Activated CD8-positive, alpha-beta T cell treated with anti-CD3 and anti-CD28 coated beads, Interleukin-2, amount 10 ng/mL, durations not matched to agents 7 days and 5 days (primary cell): Measurements from ENCODE around the gene DYRK1B. TPM values are rescaled to one million over a fixed set of nuclear protein-coding genes. Genes with fewer than 3 reads are reported as not detected.
A peak's percentile ranks its signal among the peaks of the same experiment; 100 is the strongest.
"Not testable (repeated sequence)": the region's sequence is repeated elsewhere in the genome, so short reads cannot be mapped to it uniquely, and the experiment has no call there.

Experiments used
- ATAC-seq: fragments of 150-1000 bp; cut with Tn5 transposase; one replicate; pipeline ENCODE4 v1.10.0; 2021; ENCODE audit warnings: moderate library complexity
- CTCF ChIA-PET: fragments of 350-600 bp; sonication (Branson Sonifier 250); formaldehyde crosslinking; loops from one replicate; lab custom pipeline; 2021; ENCODE audit warnings: antibody characterized with exemption; lab: Charles Lee
- POLR2A ChIA-PET: fragments of 350-600 bp; sonication (Branson Sonifier 250); formaldehyde crosslinking; loops from one replicate; lab custom pipeline; 2021; ENCODE audit warnings: antibody characterized with exemption; lab: Charles Lee
- DNase-seq: peaks from one replicate; pipeline ENCODE4 v3.0.0-alpha.2; 2020
- H3K27ac Mint-ChIP-seq: one replicate; pipeline ENCODE4 v1.8.0; 2021; ENCODE audit warnings: mild to moderate bottlenecking, mixed read lengths
- H3K27me3 Mint-ChIP-seq: one replicate; pipeline ENCODE4 v1.8.0; 2021; ENCODE audit warnings: low read depth, mixed read lengths
- H3K36me3 Mint-ChIP-seq: one replicate; pipeline ENCODE4 v1.8.0; 2021; ENCODE audit warnings: low read depth, mixed read lengths
- H3K4me1 Mint-ChIP-seq: one replicate; pipeline ENCODE4 v1.8.0; 2021; ENCODE audit warnings: low read depth, mixed read lengths
- H3K4me3 Mint-ChIP-seq: one replicate; pipeline ENCODE4 v1.8.0; 2021; ENCODE audit warnings: mild to moderate bottlenecking, mixed read lengths
- H3K9me3 Mint-ChIP-seq: one replicate; pipeline ENCODE4 v1.8.0; 2022; ENCODE audit warnings: mixed read lengths; ENCODE audit not compliant: insufficient read depth
- total RNA-seq, 2 experiments: library from RNA; stranded (reverse); gene quantifications; one replicate each; pipeline ENCODE4 v1.2.3, GENCODE V29; 2021

DYRK1B gene
- 1 to 10 TPM; 7.5 to 8.5 TPM for total RNA-seq

DNA sequence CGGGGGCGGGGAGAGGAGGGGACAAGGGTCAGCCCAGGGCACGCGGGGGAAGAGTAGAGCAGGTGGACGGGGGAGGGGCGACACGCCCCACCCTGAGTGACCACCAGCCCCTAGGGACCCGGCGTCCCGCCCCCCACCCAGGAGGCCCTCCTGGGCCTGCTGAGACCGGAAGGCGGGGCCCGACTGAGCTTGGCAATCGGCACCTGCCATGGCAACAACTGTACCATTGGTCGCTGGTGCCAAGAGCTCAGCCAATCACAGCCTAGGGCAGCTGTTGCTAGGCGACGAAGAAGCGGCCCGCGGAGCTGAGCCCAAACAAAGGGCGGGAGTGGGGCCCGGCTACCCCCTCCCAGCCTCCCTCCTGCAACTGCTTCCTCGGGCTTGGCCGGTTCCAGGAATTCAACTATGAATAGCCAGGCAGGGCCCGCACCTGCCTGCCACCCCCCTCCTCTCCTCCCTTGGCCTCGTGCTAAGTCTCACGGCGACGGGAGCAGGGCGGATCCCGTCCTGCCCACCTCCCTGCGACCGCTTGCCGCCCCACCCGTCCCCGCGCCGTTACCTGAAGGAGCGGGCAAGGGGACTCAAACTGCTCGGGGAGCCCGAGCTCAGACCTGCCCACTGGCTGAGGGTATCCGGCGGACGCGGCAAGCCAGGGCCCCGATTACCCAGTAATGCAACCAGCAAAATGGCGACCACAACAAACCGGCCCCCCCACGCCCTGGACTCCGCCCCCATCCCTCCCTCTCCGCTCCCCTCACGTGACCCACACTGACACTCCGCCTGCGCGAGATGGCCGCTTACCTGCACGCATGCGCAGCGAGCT, at the start of gene DYRK1B:
Gene DYRK1B, minus strand, starts transcription at position 699 of the 823 bp plus-strand sequence. CDS start 2,295 bp downstream, outside the sequence.
- Mint-ChIP-seq H3K4me3 (peak within 1 kb of the TSS; percentile 67), H3K4me1 (peaks cover 34% of the 10 kb centered on the region), H3K36me3 (peaks cover 67% of the 10 kb centered on the region), H3K9me3 (no peaks in the 10 kb centered on the region), H3K27ac (peak within 1 kb of the TSS; percentile 83), H3K27me3 (no peaks in the 10 kb centered on the region)
- ATAC-seq: peak; percentile 91
- ChIA-PET CTCF (interaction anchor here (1.1 to 2.2 kb wide), 5 partner anchors 11 to 137 kb away, joined by 4 to 70 read pairs (median 11); partner anchors contain the start of genes FBL and PSMC4), POLR2A (interaction anchor here (0.8 to 1.9 kb wide), 6 partner anchors 9 to 137 kb away, joined by 3 to 13 read pairs (median 5); partner anchors contain the start of genes FBL and PSMC4)
- peak; percentile 99 for DNase-seq

DNA sequence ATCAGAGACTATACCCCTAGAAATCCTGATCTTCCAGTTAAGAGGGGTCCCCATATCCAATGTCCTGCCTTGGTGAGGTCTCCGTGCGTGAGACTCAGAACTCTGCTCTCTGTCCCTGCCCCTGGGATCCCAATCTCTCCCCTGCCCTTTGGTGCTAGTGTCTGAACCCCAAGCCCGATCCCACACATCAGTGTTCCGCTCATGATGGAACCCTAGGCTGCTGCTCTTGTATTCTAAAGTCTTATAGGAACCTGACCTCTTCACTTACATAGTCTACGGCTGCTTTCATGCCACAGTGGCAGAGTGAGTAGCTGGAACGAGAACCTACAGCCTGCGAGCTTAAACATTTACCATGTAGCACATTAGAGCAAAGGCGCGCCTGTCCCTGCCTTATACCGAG, 48.7 kb upstream of the DYRK1B start:
- H3K27ac Mint-ChIP-seq, H3K4me3 Mint-ChIP-seq, ATAC-seq, H3K36me3 Mint-ChIP-seq, H3K4me1 Mint-ChIP-seq, CTCF ChIA-PET, POLR2A ChIA-PET, H3K27me3 Mint-ChIP-seq, H3K9me3 Mint-ChIP-seq, DNase-seq: not testable (repeated sequence)

DNA sequence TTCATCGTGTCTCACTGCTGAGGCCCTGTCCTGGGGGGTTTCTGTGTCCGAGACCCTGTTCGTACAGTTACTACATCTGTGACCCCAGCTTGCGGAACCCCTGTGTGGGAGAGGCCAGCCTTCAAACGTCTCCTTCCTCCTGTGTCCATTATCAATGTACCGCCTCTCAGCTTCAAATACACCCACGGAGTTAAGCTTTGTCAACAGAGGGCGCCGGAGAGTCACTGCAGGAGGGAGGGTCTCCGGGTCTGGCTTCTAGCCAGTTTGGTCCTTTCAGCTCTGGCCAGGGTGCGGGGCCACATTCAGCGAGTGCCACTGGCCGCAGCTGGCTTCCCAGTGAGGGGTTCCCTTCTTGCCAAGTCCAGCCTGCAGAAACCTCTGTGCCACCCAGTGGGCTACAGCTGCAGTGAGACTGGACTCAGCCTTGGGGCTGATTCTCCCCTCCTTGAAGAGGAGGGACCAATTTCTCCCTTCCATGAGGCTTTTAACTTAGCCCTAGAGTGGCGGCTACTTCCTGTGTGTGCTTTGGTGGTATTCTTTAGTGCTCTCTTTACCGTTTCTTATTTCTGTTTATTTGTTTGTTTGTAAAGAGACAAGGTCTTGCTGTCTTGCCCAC, 47.6 kb upstream of the DYRK1B start:
- H3K9me3 Mint-ChIP-seq, H3K36me3 Mint-ChIP-seq, H3K4me1 Mint-ChIP-seq, H3K4me3 Mint-ChIP-seq, POLR2A ChIA-PET, H3K27me3 Mint-ChIP-seq: not testable (repeated sequence)
- DNase-seq: peak; percentile 52
- peak; percentile 80 for ATAC-seq
- CTCF ChIA-PET: interaction anchor here (0.8 kb wide), 1 partner anchor 89 kb away, joined by 3 read pairs; no protein-coding TSS in a partner anchor
- H3K27ac Mint-ChIP-seq: peak overlapping the region; percentile 11

DNA sequence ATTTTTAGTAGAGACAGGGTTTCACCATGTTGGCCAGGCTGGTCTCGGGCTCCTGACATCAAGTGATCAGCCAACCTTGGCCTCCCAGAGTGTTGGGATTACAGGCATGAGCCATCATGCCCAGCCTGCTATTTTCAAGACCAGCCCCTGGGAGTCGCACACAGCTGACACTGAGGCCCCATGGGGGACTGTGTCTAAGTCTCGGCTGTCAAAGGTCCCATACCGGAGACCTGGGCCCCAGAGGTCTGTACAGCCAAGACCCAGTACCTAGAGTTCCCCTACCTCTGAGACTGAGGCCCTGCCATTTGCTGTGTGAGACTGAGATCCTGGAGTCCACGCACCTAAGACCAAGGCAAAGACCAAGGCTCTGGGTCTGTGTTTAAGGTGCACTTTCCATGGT, 46.3 kb upstream of the DYRK1B start:
- H3K36me3 Mint-ChIP-seq, H3K4me1 Mint-ChIP-seq, H3K9me3 Mint-ChIP-seq, DNase-seq, ATAC-seq, POLR2A ChIA-PET, CTCF ChIA-PET, H3K27ac Mint-ChIP-seq, H3K4me3 Mint-ChIP-seq, H3K27me3 Mint-ChIP-seq: not testable (repeated sequence)

DNA sequence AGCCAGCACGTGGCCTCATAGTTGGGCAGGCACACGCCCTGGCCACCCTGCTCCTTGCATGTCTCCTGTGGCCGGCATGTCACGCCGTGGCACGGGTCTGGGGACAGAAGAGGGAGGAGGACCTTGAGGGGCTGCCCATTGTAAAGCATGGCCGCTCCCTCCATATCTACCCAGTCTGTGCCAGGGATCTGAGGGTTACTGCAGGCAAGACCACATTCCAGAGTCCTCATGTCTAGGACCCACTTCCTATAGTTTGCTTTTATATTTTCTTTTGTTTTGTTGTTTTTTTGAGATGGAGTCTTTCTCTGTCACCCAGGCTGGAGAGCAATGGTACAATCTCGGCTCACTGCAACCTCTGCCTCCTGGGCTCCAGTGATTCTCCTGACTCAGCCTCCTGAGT, 45.8 kb upstream of the DYRK1B start:
- H3K4me1 Mint-ChIP-seq, H3K9me3 Mint-ChIP-seq, CTCF ChIA-PET, H3K4me3 Mint-ChIP-seq, H3K27me3 Mint-ChIP-seq, H3K27ac Mint-ChIP-seq, ATAC-seq, POLR2A ChIA-PET, H3K36me3 Mint-ChIP-seq, DNase-seq: not testable (repeated sequence)

DNA sequence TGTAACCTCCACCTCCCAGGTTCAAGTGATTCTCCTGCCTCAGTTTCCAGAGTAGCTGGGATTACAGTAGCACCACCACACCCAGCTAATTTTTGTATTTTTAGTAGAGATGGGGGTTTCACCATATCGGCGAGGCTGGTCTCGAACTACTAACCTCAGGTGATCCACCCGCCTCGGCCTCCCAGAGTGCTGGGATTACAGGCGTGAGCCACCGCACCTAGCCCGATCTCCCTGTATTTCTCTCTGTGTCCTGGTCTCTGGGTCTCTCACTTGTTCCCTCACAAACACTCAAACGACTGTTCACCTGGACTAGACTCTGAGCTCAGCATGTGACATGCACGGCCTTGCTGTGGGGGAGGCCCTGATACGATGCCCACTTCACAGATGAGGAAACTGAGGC, 44.9 kb upstream of the DYRK1B start:
- ATAC-seq, H3K9me3 Mint-ChIP-seq, H3K27ac Mint-ChIP-seq, H3K27me3 Mint-ChIP-seq, H3K4me3 Mint-ChIP-seq, POLR2A ChIA-PET, DNase-seq, H3K36me3 Mint-ChIP-seq, H3K4me1 Mint-ChIP-seq: not testable (repeated sequence)
- CTCF ChIA-PET: interaction anchor here (0.9 kb wide), 1 partner anchor 92 kb away, joined by 3 read pairs; the partner anchor contains the start of gene PSMC4

DNA sequence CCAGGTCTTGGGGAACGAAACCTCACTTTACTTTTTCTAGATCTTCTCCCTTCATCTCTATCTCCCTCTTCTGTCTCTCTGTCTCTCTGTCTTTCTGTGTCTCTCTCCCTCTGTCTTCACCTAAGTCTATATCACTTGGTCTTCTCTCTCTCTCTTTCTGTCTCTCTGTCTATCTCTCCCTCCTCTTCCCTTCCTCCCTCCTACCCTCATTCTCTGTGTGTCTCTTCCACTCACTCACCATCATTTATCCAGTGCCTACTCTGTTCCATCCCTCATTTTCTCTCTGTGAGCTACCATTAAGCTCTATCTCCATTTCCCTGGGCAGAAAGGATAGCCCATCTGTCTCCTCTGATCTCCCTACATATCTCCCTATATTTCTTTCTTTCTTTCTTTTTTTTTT, 44.4 kb upstream of the DYRK1B start:
- Mint-ChIP-seq H3K36me3 (no peaks in the 10 kb centered on the region), H3K9me3 (no peaks in the 10 kb centered on the region), H3K4me3 (no peak overlapping the region), H3K27ac (no peak overlapping the region), H3K4me1 (peaks cover 2% of the 10 kb centered on the region), H3K27me3 (no peaks in the 10 kb centered on the region)
- DNase-seq (no peak), ATAC-seq (no peak)
- POLR2A ChIA-PET: no interaction called here
- CTCF ChIA-PET: no interaction called here

DNA sequence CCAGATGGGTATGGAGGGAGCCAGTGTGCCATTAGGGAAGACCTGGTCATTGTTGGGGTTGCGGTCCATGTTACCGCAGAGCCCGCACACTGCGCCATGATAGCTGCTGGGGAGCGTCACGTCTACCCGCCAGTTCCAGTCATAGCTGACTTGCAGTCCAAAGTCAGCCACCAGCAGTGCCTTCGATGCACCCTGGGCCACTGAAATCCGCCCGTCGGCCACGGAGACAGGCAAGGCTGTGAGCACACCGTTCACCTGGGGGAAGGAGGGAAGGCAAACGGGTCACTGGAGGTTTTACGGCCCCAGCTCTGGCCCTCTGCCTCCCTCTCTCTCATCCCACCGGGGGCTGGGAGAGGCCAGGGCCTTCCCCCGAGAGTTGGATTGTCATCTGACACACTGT, 44.0 kb upstream of the DYRK1B start:
- DNase-seq, ATAC-seq, H3K4me1 Mint-ChIP-seq, CTCF ChIA-PET, H3K9me3 Mint-ChIP-seq, H3K36me3 Mint-ChIP-seq, H3K4me3 Mint-ChIP-seq, POLR2A ChIA-PET, H3K27ac Mint-ChIP-seq, H3K27me3 Mint-ChIP-seq: not testable (repeated sequence)

DNA sequence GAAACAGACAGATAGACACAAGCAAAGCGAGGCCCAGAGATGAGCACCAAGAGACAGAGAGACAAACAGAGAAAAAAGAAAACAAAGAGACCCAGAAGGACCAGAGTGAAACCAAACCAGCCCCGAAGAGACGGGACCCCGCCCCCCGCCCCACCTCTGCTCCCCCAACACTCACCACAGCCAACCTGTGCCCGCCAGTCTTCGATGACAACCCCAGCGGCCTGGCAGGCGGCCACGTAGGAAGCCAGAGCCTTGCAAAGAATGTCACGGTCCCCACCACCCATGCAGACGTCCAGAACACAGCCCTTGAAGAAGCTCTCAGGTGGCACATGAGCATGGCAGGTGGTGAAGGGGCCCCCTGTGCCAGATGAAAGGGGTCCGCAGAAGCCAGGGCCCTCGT, 43.5 kb upstream of the DYRK1B start:
- H3K36me3 Mint-ChIP-seq, H3K4me1 Mint-ChIP-seq, CTCF ChIA-PET, H3K27ac Mint-ChIP-seq, POLR2A ChIA-PET, H3K4me3 Mint-ChIP-seq, H3K9me3 Mint-ChIP-seq, H3K27me3 Mint-ChIP-seq: not testable (repeated sequence)
- ATAC-seq: peak; percentile 22
- DNase-seq: peak; percentile 32

DNA sequence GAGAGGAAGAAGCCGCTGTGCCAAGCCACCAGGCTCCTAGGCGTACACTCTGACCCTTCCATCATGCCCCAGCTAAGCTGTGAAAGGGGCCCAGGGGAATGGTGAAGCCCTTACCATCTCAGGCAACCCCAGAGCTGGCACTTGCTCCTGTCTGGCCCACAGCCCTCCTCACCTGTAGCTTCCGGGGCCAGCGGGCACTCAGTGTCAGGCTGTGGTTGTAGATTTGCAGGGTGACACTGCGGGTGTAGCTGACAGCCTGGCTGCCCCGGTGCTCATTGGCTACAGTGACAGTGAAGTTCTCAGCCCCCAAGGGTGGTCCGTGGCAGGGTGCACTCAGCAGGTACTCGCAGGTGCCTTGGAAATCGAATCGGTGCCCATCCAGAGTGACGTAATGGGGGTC, 42.5 kb upstream of the DYRK1B start:
- POLR2A ChIA-PET, H3K9me3 Mint-ChIP-seq, H3K27ac Mint-ChIP-seq, H3K36me3 Mint-ChIP-seq, DNase-seq, H3K4me1 Mint-ChIP-seq, H3K27me3 Mint-ChIP-seq, CTCF ChIA-PET, ATAC-seq, H3K4me3 Mint-ChIP-seq: not testable (repeated sequence)

DNA sequence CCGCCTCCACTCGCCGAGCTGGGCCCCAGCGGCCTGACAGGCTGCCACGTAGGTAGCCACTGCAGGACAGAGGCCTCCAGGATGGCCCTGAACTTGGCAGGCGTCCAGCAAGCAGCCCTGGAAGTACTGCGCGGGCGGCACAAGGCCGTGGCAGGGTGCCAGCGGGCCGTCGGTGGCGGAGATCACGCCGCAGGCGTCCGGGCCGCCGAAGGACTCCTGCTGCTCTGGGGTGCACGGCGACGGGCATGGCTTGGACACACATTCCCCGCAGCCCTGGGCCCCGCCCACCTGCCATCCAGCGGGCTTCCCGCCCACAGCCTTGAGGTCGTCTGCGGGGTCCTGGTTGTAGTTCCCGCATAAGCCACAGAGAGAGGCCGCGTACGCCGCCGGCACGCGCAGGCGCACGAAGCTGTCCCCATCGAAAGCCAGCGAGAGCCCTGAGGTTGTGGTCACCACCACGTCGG, 41.5 kb upstream of the DYRK1B start:
- H3K4me1 Mint-ChIP-seq, POLR2A ChIA-PET, H3K27me3 Mint-ChIP-seq, H3K36me3 Mint-ChIP-seq, H3K4me3 Mint-ChIP-seq, DNase-seq, H3K27ac Mint-ChIP-seq, H3K9me3 Mint-ChIP-seq, CTCF ChIA-PET, ATAC-seq: not testable (repeated sequence)

DNA sequence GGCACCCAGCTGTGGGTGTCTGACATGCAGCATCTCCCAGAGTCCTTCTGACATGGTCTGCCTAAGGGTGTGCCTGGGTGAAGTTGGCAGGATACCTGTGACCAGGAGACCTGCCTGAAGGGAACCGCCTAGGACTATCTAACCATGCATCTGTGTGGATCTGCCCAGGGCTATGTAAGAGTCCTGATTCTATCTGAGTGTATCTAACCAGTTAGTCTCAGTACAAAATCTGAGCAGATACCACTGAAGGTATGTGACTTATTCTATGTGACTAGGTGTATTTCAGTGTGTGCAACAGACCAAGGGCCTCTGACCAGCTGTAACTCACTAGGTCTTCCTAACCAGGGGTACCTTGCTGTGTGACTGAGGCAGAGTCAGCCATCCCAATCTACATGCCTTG, 40.4 kb upstream of the DYRK1B start:
- POLR2A ChIA-PET: no interaction called here
- no peaks in the 10 kb centered on the region for H3K9me3 Mint-ChIP-seq
- ATAC-seq (no peak), DNase-seq (no peak)
- H3K4me1 Mint-ChIP-seq: no peaks in the 10 kb centered on the region
- CTCF ChIA-PET: no interaction called here
- H3K27ac Mint-ChIP-seq: no peak overlapping the region
- no peaks in the 10 kb centered on the region for H3K36me3 Mint-ChIP-seq
- H3K4me3 Mint-ChIP-seq: no peak overlapping the region
- H3K27me3 Mint-ChIP-seq: no peaks in the 10 kb centered on the region
